Gastrocnemius medialis (tissue), 4 donors: ENCODE data around the gene ASIC4.

ENCODE experiments used
- CTCF ChIP-seq, 5 experiments: fragments of 450-650 bp in 3 of 5; fragments of 200-600 bp in 2 of 5; sonication (generic) in 2 of 5; IDR thresholded peaks in 4 of 5; conservative IDR thresholded peaks in 1 of 5; 1 replicate in 4 of 5; 2 replicates in 1 of 5; pipeline ENCODE4 v1.5.1; 2016 to 2019; ENCODE audit warnings: antibody characterized with exemption in 5 of 5, mild to moderate bottlenecking in 3 of 5, moderate library complexity in 3 of 5
- POLR2A ChIP-seq, 2 donors: fragments of 450-650 bp; IDR thresholded peaks; one replicate each; pipeline ENCODE4 v1.6.1; 2017; ENCODE audit warnings: antibody characterized with exemption in 2 of 2, mild to moderate bottlenecking in 2 of 2, moderate library complexity in 2 of 2

- TF ChIP-seq CTCF (IDR thresholded peaks at IDR 0.05 in 4 of 5, conservative IDR thresholded peaks at IDR 0.05 in 1 of 5), result no peak
- TF ChIP-seq POLR2A (IDR thresholded peaks at IDR 0.05), result no peak
These were observed 13.2 kb downstream of the ASIC4 start for GRCh38 chr2:219527472-219527871.
